ENCODE results near the gene FHOD3.
"Not testable (repeated sequence)": the region's sequence is repeated elsewhere in the genome, so short reads cannot be mapped to it uniquely, and the experiment has no call there.

Gene FHOD3

GRCh38 chr18:36814994-36815393, 517.5 kb downstream of the FHOD3 start:
- no peaks in the 10 kb centered on the region for H3K9me3 ChIP-seq (ENCODE audit: control insufficient read depth, insufficient read depth, low read length)
- H3K4me1 ChIP-seq (ENCODE audit: control insufficient read depth, insufficient read depth, low read length): no peaks in the 10 kb centered on the region
- H3K4me3 ChIP-seq (ENCODE audit: low read depth, low read length): no peak overlapping the region
- H3K9ac ChIP-seq (ENCODE audit: low read depth, low read length): no peak overlapping the region
- H3K27me3 ChIP-seq (ENCODE audit: control insufficient read depth, insufficient read depth, low read length): no peaks in the 10 kb centered on the region
- H3K27ac ChIP-seq (ENCODE audit: low read depth, low read length): no peak overlapping the region
- peaks cover 74% of the 10 kb centered on the region for H3K36me3 ChIP-seq (ENCODE audit: control insufficient read depth, insufficient read depth, low read length)

- H3K27ac ChIP-seq (ENCODE audit: low read depth, low read length); H3K27me3 ChIP-seq (ENCODE audit: control insufficient read depth, insufficient read depth, low read length); H3K9ac ChIP-seq (ENCODE audit: low read depth, low read length); H3K4me3 ChIP-seq (ENCODE audit: low read depth, low read length); H3K4me1 ChIP-seq (ENCODE audit: control insufficient read depth, insufficient read depth, low read length); H3K9me3 ChIP-seq (ENCODE audit: control insufficient read depth, insufficient read depth, low read length): not testable (repeated sequence)
- H3K36me3 ChIP-seq (ENCODE audit: control insufficient read depth, insufficient read depth, low read length): peaks cover 72% of the 10 kb centered on the region
Measured at GRCh38 chr18:36816096-36816495, 518.6 kb downstream of the FHOD3 start.

- Histone ChIP-seq H3K9ac (ENCODE audit: low read depth, low read length) (no peak overlapping the region), H3K9me3 (ENCODE audit: control insufficient read depth, insufficient read depth, low read length) (no peaks in the 10 kb centered on the region), H3K4me3 (ENCODE audit: low read depth, low read length) (no peak overlapping the region), H3K4me1 (ENCODE audit: control insufficient read depth, insufficient read depth, low read length) (no peaks in the 10 kb centered on the region), H3K27me3 (ENCODE audit: control insufficient read depth, insufficient read depth, low read length) (no peaks in the 10 kb centered on the region), H3K36me3 (ENCODE audit: control insufficient read depth, insufficient read depth, low read length) (peaks cover 78% of the 10 kb centered on the region), H3K27ac (ENCODE audit: low read depth, low read length) (no peak overlapping the region)
Measured at GRCh38 chr18:36817039-36817438, 519.5 kb downstream of the FHOD3 start.

GRCh38 chr18:36818652-36819051, 521.1 kb downstream of the FHOD3 start:
- Histone ChIP-seq H3K36me3 (ENCODE audit: control insufficient read depth, insufficient read depth, low read length) (peaks cover 68% of the 10 kb centered on the region), H3K27me3 (ENCODE audit: control insufficient read depth, insufficient read depth, low read length) (no peaks in the 10 kb centered on the region), H3K27ac (ENCODE audit: low read depth, low read length) (no peak overlapping the region), H3K9me3 (ENCODE audit: control insufficient read depth, insufficient read depth, low read length) (no peaks in the 10 kb centered on the region), H3K4me3 (ENCODE audit: low read depth, low read length) (no peak overlapping the region), H3K9ac (ENCODE audit: low read depth, low read length) (no peak overlapping the region), H3K4me1 (ENCODE audit: control insufficient read depth, insufficient read depth, low read length) (no peaks in the 10 kb centered on the region)

GRCh38 chr18:36819621-36820020, 522.1 kb downstream of the FHOD3 start:
- H3K27ac ChIP-seq (ENCODE audit: low read depth, low read length): no peak overlapping the region
- no peak overlapping the region for H3K4me3 ChIP-seq (ENCODE audit: low read depth, low read length)
- H3K9ac ChIP-seq (ENCODE audit: low read depth, low read length): no peak overlapping the region
- H3K36me3 ChIP-seq (ENCODE audit: control insufficient read depth, insufficient read depth, low read length): peaks cover 63% of the 10 kb centered on the region
- H3K27me3 ChIP-seq (ENCODE audit: control insufficient read depth, insufficient read depth, low read length): no peaks in the 10 kb centered on the region
- no peaks in the 10 kb centered on the region for H3K4me1 ChIP-seq (ENCODE audit: control insufficient read depth, insufficient read depth, low read length)
- no peaks in the 10 kb centered on the region for H3K9me3 ChIP-seq (ENCODE audit: control insufficient read depth, insufficient read depth, low read length)

- H3K9ac ChIP-seq (ENCODE audit: low read depth, low read length): no peak overlapping the region
- peaks cover 49% of the 10 kb centered on the region for H3K36me3 ChIP-seq (ENCODE audit: control insufficient read depth, insufficient read depth, low read length)
- no peaks in the 10 kb centered on the region for H3K4me1 ChIP-seq (ENCODE audit: control insufficient read depth, insufficient read depth, low read length)
- no peak overlapping the region for H3K27ac ChIP-seq (ENCODE audit: low read depth, low read length)
- H3K4me3 ChIP-seq (ENCODE audit: low read depth, low read length): no peak overlapping the region
- no peaks in the 10 kb centered on the region for H3K27me3 ChIP-seq (ENCODE audit: control insufficient read depth, insufficient read depth, low read length)
- no peaks in the 10 kb centered on the region for H3K9me3 ChIP-seq (ENCODE audit: control insufficient read depth, insufficient read depth, low read length)
Measured at GRCh38 chr18:36821681-36822080, 524.2 kb downstream of the FHOD3 start.

GRCh38 chr18:36825526-36825925, 528.0 kb downstream of the FHOD3 start:
- peaks cover 25% of the 10 kb centered on the region for H3K36me3 ChIP-seq (ENCODE audit: control insufficient read depth, insufficient read depth, low read length)
- no peak overlapping the region for H3K4me3 ChIP-seq (ENCODE audit: low read depth, low read length)
- no peaks in the 10 kb centered on the region for H3K27me3 ChIP-seq (ENCODE audit: control insufficient read depth, insufficient read depth, low read length)
- no peaks in the 10 kb centered on the region for H3K9me3 ChIP-seq (ENCODE audit: control insufficient read depth, insufficient read depth, low read length)
- no peak overlapping the region for H3K27ac ChIP-seq (ENCODE audit: low read depth, low read length)
- peaks cover 15% of the 10 kb centered on the region for H3K4me1 ChIP-seq (ENCODE audit: control insufficient read depth, insufficient read depth, low read length)
- no peak overlapping the region for H3K9ac ChIP-seq (ENCODE audit: low read depth, low read length)

GRCh38 chr18:36826556-36826955, 529.0 kb downstream of the FHOD3 start:
- Histone ChIP-seq H3K4me3 (ENCODE audit: low read depth, low read length) (no peak overlapping the region), H3K9ac (ENCODE audit: low read depth, low read length) (no peak overlapping the region), H3K27me3 (ENCODE audit: control insufficient read depth, insufficient read depth, low read length) (no peaks in the 10 kb centered on the region), H3K4me1 (ENCODE audit: control insufficient read depth, insufficient read depth, low read length) (peaks cover 15% of the 10 kb centered on the region), H3K9me3 (ENCODE audit: control insufficient read depth, insufficient read depth, low read length) (no peaks in the 10 kb centered on the region), H3K36me3 (ENCODE audit: control insufficient read depth, insufficient read depth, low read length) (peaks cover 18% of the 10 kb centered on the region), H3K27ac (ENCODE audit: low read depth, low read length) (no peak overlapping the region)

GRCh38 chr18:36828157-36828629, 530.7 kb downstream of the FHOD3 start:
- H3K4me3 ChIP-seq (ENCODE audit: low read depth, low read length): peak overlapping the region; percentile 90
- H3K4me1 ChIP-seq (ENCODE audit: control insufficient read depth, insufficient read depth, low read length): peaks cover 15% of the 10 kb centered on the region
- peak overlapping the region; percentile 78 for H3K9ac ChIP-seq (ENCODE audit: low read depth, low read length)
- no peaks in the 10 kb centered on the region for H3K27me3 ChIP-seq (ENCODE audit: control insufficient read depth, insufficient read depth, low read length)
- H3K27ac ChIP-seq (ENCODE audit: low read depth, low read length): peak overlapping the region; percentile 77
- no peaks in the 10 kb centered on the region for H3K9me3 ChIP-seq (ENCODE audit: control insufficient read depth, insufficient read depth, low read length)
- peaks cover 10% of the 10 kb centered on the region for H3K36me3 ChIP-seq (ENCODE audit: control insufficient read depth, insufficient read depth, low read length)

GRCh38 chr18:36828630-36829361, 531.3 kb downstream of the FHOD3 start, which contains the start of the genes KIAA1328 and TPGS2:
Gene KIAA1328 (plus strand): TSS chr18:36829127. CDS start chr18:36829139, 12 bp downstream.
Gene TPGS2 (minus strand): TSS chr18:36829002. CDS start chr18:36828767, 235 bp downstream.
- Histone ChIP-seq H3K27ac (ENCODE audit: low read depth, low read length) (peak within 1 kb of the TSS; percentile 77), H3K36me3 (ENCODE audit: control insufficient read depth, insufficient read depth, low read length) (peaks cover 10% of the 10 kb centered on the region), H3K9ac (ENCODE audit: low read depth, low read length) (peak within 1 kb of the TSS; percentile 78), H3K4me1 (ENCODE audit: control insufficient read depth, insufficient read depth, low read length) (peaks cover 15% of the 10 kb centered on the region), H3K9me3 (ENCODE audit: control insufficient read depth, insufficient read depth, low read length) (no peaks in the 10 kb centered on the region), H3K4me3 (ENCODE audit: low read depth, low read length) (peak within 1 kb of the TSS; percentile 90), H3K27me3 (ENCODE audit: control insufficient read depth, insufficient read depth, low read length) (no peaks in the 10 kb centered on the region)
